CD14-positive monocyte (primary cell): ENCODE measurements around the gene CNST. TPM values are rescaled to one million over a fixed set of nuclear protein-coding genes. Genes with fewer than 3 reads are reported as not detected.
A peak's percentile ranks its signal among the peaks of the same experiment; 100 is the strongest.

ENCODE experiments used
- DNase-seq, 3 donors: peaks; one replicate each; pipeline ENCODE4 v3.0.0-alpha.2; 2011 to 2022
- H2AFZ ChIP-seq: 2 replicates; pipeline ENCODE4 v1.6.0; 2012; ENCODE audit warnings: mild to moderate bottlenecking, low read depth, low read length, inconsistent platforms; ENCODE audit not compliant: insufficient read depth, poor library complexity, severe bottlenecking
- H3K27ac ChIP-seq, 2 donors: 1 replicate in 1 of 2; 2 replicates in 1 of 2; pipeline ENCODE4 v1.5.1; 2012 to 2013; ENCODE audit warnings: low read length in 2 of 2, control low read depth in 1 of 2, inconsistent platforms in 1 of 2, low read depth in 1 of 2, mild to moderate bottlenecking in 1 of 2
- H3K27me3 ChIP-seq, 2 donors: one replicate each; pipeline versions ENCODE4 v1.6.0 to v1.6.1; 2011 to 2013; ENCODE audit warnings: low read length in 2 of 2; ENCODE audit not compliant: control insufficient read depth in 2 of 2, insufficient read depth in 2 of 2
- H3K36me3 ChIP-seq, 2 donors: replicated peaks in 1 of 2; 1 replicate in 1 of 2; 2 replicates in 1 of 2; pipeline versions ENCODE4 v1.5.1 to v1.6.1; 2012 to 2013; ENCODE audit warnings: low read length in 2 of 2, control low read depth in 1 of 2, inconsistent platforms in 1 of 2, mild to moderate bottlenecking in 1 of 2; ENCODE audit not compliant: insufficient read depth in 2 of 2, control insufficient read depth in 1 of 2
- H3K4me1 ChIP-seq, 2 donors: 1 replicate in 1 of 2; 2 replicates in 1 of 2; pipeline versions ENCODE4 v1.5.1 to v1.6.1; 2012 to 2013; ENCODE audit warnings: low read length in 2 of 2, control low read depth in 1 of 2, inconsistent platforms in 1 of 2, mild to moderate bottlenecking in 1 of 2, moderate library complexity in 1 of 2; ENCODE audit not compliant: insufficient read depth in 2 of 2, control insufficient read depth in 1 of 2
- H3K4me2 ChIP-seq: replicated peaks from 2 replicates; pipeline ENCODE3; 2012; ENCODE audit warnings: low read length, moderate library complexity, mild to moderate bottlenecking; ENCODE audit not compliant: poor library complexity, severe bottlenecking; ENCODE audit errors: extremely low read depth
- H3K4me3 ChIP-seq, 3 experiments: fragments of 200-600 bp in 1 of 3; sonication (generic) in 1 of 3; replicated peaks in 1 of 3; 1 replicate in 2 of 3; 2 replicates in 1 of 3; pipeline ENCODE4 v1.5.1; 2011 to 2013; ENCODE audit warnings: low read length in 3 of 3, mild to moderate bottlenecking in 3 of 3, control low read depth in 2 of 3, low read depth in 2 of 3, inconsistent platforms in 1 of 3, moderate library complexity in 1 of 3
- H3K79me2 ChIP-seq: 2 replicates; pipeline ENCODE4 v1.6.0; 2012; ENCODE audit warnings: mild to moderate bottlenecking, control low read depth, inconsistent platforms, low read length, moderate library complexity; ENCODE audit not compliant: insufficient read depth
- H3K9ac ChIP-seq: 2 replicates; pipeline ENCODE4 v1.6.0; 2017; ENCODE audit warnings: low read length, mild to moderate bottlenecking; ENCODE audit not compliant: insufficient read depth, poor library complexity, severe bottlenecking
- H3K9me3 ChIP-seq, 2 donors: replicated peaks in 1 of 2; 1 replicate in 1 of 2; 2 replicates in 1 of 2; pipeline versions ENCODE4 v1.5.1 to v1.6.1; 2012 to 2013; ENCODE audit warnings: low read length in 2 of 2, control low read depth in 1 of 2; ENCODE audit not compliant: control insufficient read depth in 1 of 2, insufficient read depth in 1 of 2
- H4K20me1 ChIP-seq: 2 replicates; pipeline ENCODE4 v1.6.0; 2012; ENCODE audit warnings: mild to moderate bottlenecking, low read length, control low read depth, moderate library complexity; ENCODE audit not compliant: insufficient read depth
- H3K27ac Mint-ChIP-seq, 7 donors: one replicate each; pipeline ENCODE4 v1.8.0; 2020; ENCODE audit warnings: mild to moderate bottlenecking in 7 of 7, mixed read lengths in 7 of 7, moderate library complexity in 6 of 7, inconsistent platforms in 2 of 7
- H3K27me3 Mint-ChIP-seq, 3 donors: one replicate each; pipeline ENCODE4 v1.8.0; 2021 to 2022; ENCODE audit warnings: low read depth in 3 of 3, mild to moderate bottlenecking in 3 of 3, mixed read lengths in 3 of 3, moderate library complexity in 3 of 3, inconsistent platforms in 1 of 3
- H3K36me3 Mint-ChIP-seq, 2 donors: one replicate each; pipeline ENCODE4 v1.8.0; 2020; ENCODE audit warnings: mixed read lengths in 2 of 2, inconsistent platforms in 1 of 2, mild to moderate bottlenecking in 1 of 2
- H3K4me1 Mint-ChIP-seq: one replicate; pipeline ENCODE4 v1.8.0; 2020; ENCODE audit warnings: mild to moderate bottlenecking, mixed read lengths
- H3K4me3 Mint-ChIP-seq, 2 donors: one replicate each; pipeline ENCODE4 v1.8.0; 2020; ENCODE audit warnings: mild to moderate bottlenecking in 2 of 2, mixed read lengths in 2 of 2, moderate library complexity in 1 of 2
- H3K9me3 Mint-ChIP-seq, 7 donors: one replicate each; pipeline ENCODE4 v1.8.0; 2020 to 2022; ENCODE audit warnings: mixed read lengths in 7 of 7, mild to moderate bottlenecking in 6 of 7, moderate library complexity in 6 of 7, inconsistent platforms in 2 of 7
- WGBS: methylation state at CpG from one replicate; pipeline ENCODE4 v1.1.5; 2013; ENCODE audit warnings: missing lambda C conversion rate; ENCODE audit not compliant: insufficient coverage; 5-methylcytosine and 5-hydroxymethylcytosine counted together
- intact Hi-C, 2 donors: fragments of 100-400 bp; cut with micrococcal nuclease; formaldehyde crosslinking; loops; one replicate each; pipeline versions ENCODE4 v1.15.0 to v1.15.1; 2023
- polyA plus RNA-seq, 3 donors: library from polyadenylated mRNA; depleted of rRNA in 1 of 3; unstranded in 2 of 3; stranded (reverse) in 1 of 3; fragments of 300-500 nt in 2 of 3; fragments of >200 nt in 1 of 3; fragmentation: Illumina TruSeq in 2 of 3; gene quantifications; 1 replicate in 2 of 3; 2 replicates in 1 of 3; pipeline ENCODE4 v1.2.3, GENCODE V29; 2012 to 2021
- TF ChIP-seq, protein P1 (sequence below): fragments of 200-600 bp; IDR thresholded peaks from one replicate; pipeline ENCODE4 v1.8.0; 2022; ENCODE audit warnings: antibody characterized with exemption, mild to moderate bottlenecking

Gene CNST
- polyA plus RNA-seq, 3 donors, result 11.0 to 14.1 (median 13.7) TPM

DNA sequence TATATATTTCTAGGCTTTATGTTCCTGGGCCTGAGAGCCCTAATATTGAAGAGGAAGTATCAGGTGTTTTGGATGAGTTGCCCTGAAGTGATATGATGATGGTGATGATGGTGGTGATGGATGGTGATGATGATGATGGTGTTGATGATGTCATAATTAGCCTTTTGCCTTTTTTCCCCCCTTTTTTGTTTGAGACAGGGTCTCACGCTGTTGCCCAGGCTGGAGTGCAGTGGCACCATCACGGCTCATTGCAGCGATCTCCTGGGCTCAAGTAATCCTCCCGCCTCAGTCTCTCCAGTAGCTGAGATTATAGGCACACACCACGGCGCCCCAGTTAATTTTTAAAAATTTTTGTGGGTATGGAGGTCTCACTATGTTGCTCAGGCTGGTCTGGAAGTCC, 76.5 kb downstream of the CNST start:
- H3K27ac ChIP-seq, result no peak overlapping the region
- no peak overlapping the region for H3K27ac Mint-ChIP-seq
- no peaks in the 10 kb centered on the region for H3K79me2 ChIP-seq

DNA sequence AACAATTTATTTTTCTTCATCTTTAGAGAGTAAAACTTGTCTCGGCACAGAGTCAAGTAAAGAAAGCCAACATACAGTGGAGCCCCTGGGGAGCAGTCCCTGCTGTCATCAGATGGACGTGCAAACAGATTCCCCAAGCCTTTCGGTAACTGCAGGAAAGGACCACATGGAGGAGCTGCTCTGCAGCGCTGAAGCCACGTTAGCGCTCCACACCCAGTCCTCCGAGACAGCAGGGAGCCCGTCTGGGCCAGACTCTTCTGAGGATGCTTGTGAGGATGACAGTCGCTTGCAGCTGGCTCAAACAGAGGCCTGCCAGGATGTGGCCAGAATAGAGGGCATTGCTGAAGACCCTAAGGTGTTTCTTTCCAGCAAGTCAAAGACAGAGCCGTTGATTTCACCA, 80.9 kb downstream of the CNST start:
- H3K9me3 ChIP-seq, result no peaks in the 10 kb centered on the region
- Mint-ChIP-seq H3K9me3 (peaks cover 0 to 3% (median 0%) of the 10 kb centered on the region in 7 donors), H3K27ac (peak overlapping the region in 2 of 7 donors; percentile 1 to 50), H3K4me1 (peaks cover 6% of the 10 kb centered on the region), H3K4me3 (no peak overlapping the region), H3K36me3 (peaks cover 52 to 56% of the 10 kb centered on the region in 2 donors), H3K27me3 (no peaks in the 10 kb centered on the region)
- intact Hi-C loops, result no loop called here
- no peak overlapping the region for H3K9ac ChIP-seq
- WGBS, result 91% methylated on average over 10 of the region's 10 CpGs
- no peaks in the 10 kb centered on the region for H4K20me1 ChIP-seq
- H3K4me2 ChIP-seq, result no peak overlapping the region
- H2AFZ ChIP-seq, result no peak overlapping the region
- TF ChIP-seq, protein P1, sequence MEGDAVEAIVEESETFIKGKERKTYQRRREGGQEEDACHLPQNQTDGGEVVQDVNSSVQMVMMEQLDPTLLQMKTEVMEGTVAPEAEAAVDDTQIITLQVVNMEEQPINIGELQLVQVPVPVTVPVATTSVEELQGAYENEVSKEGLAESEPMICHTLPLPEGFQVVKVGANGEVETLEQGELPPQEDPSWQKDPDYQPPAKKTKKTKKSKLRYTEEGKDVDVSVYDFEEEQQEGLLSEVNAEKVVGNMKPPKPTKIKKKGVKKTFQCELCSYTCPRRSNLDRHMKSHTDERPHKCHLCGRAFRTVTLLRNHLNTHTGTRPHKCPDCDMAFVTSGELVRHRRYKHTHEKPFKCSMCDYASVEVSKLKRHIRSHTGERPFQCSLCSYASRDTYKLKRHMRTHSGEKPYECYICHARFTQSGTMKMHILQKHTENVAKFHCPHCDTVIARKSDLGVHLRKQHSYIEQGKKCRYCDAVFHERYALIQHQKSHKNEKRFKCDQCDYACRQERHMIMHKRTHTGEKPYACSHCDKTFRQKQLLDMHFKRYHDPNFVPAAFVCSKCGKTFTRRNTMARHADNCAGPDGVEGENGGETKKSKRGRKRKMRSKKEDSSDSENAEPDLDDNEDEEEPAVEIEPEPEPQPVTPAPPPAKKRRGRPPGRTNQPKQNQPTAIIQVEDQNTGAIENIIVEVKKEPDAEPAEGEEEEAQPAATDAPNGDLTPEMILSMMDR, result no peak
- peaks cover 53 to 77% of the 10 kb centered on the region in 2 donors for H3K36me3 ChIP-seq
- no peak overlapping the region for H3K4me3 ChIP-seq
- no peak for DNase-seq
- H3K27me3 ChIP-seq, result no peaks in the 10 kb centered on the region
- no peaks in the 10 kb centered on the region for H3K79me2 ChIP-seq
- no peaks in the 10 kb centered on the region for H3K4me1 ChIP-seq
- H3K27ac ChIP-seq, result no peak overlapping the region

More for the DNA sequence above, 76.5 kb downstream of the CNST start:
- intact Hi-C loops, result no loop called here
- Histone ChIP-seq H3K4me3 (no peak overlapping the region), H4K20me1 (peaks cover 4% of the 10 kb centered on the region), H3K36me3 (peaks cover 51 to 83% of the 10 kb centered on the region in 2 donors), H3K4me2 (no peak overlapping the region), H3K9me3 (no peaks in the 10 kb centered on the region), H3K4me1 (no peaks in the 10 kb centered on the region), H2AFZ (no peak overlapping the region), H3K27me3 (no peaks in the 10 kb centered on the region), H3K9ac (no peak overlapping the region)
- no peaks in the 10 kb centered on the region for H3K27me3 Mint-ChIP-seq
- H3K4me1 Mint-ChIP-seq, result no peaks in the 10 kb centered on the region
- H3K9me3 Mint-ChIP-seq, result peaks cover 0 to 3% (median 0%) of the 10 kb centered on the region in 7 donors
- DNase-seq, result no peak
- 94% methylated on average over 3 of the region's 6 CpGs for WGBS
- no peak overlapping the region for H3K4me3 Mint-ChIP-seq
- peaks cover 41 to 42% of the 10 kb centered on the region in 2 donors for H3K36me3 Mint-ChIP-seq
- TF ChIP-seq, protein P1, result no peak
